Activated B cell treated with CpG ODN at 0.5 μM for 24 hours (primary cell): Measurements from ENCODE around the gene OLR1. TPM values are rescaled to one million over a fixed set of nuclear protein-coding genes. Genes with fewer than 3 reads are reported as not detected.

Source experiments
- ATAC-seq: fragments of 200-7000 bp; cut with Tn5 transposase; one replicate; pipeline ENCODE4 v1.10.0; 2021; ENCODE audit warnings: low read depth, mild to moderate bottlenecking, moderate library complexity
- CTCF ChIA-PET: fragments of 350-600 bp; sonication (Branson Sonifier 250); formaldehyde crosslinking; loops from one replicate; lab custom pipeline; 2021; ENCODE audit warnings: antibody characterized with exemption; lab: Charles Lee
- POLR2A ChIA-PET: fragments of 350-600 bp; sonication (Branson Sonifier 250); formaldehyde crosslinking; loops from one replicate; lab custom pipeline; 2021; ENCODE audit warnings: antibody characterized with exemption; lab: Charles Lee
- DNase-seq: peaks from one replicate; pipeline ENCODE4 v3.0.0; 2022
- H3K27ac Mint-ChIP-seq: one replicate; pipeline ENCODE4 v1.8.0; 2020; ENCODE audit warnings: mixed read lengths
- H3K27me3 Mint-ChIP-seq: one replicate; pipeline ENCODE4 v1.8.0; 2021; ENCODE audit warnings: mixed read lengths
- H3K36me3 Mint-ChIP-seq: one replicate; pipeline ENCODE4 v1.8.0; 2021; ENCODE audit warnings: low read depth, mixed read lengths
- H3K4me1 Mint-ChIP-seq: one replicate; pipeline ENCODE4 v1.8.0; 2021; ENCODE audit warnings: mixed read lengths
- H3K4me3 Mint-ChIP-seq: one replicate; pipeline ENCODE4 v1.8.0; 2020; ENCODE audit warnings: mild to moderate bottlenecking, mixed read lengths
- H3K9me3 Mint-ChIP-seq: one replicate; pipeline ENCODE4 v1.8.0; 2020; ENCODE audit warnings: mixed read lengths
- CTCF ChIP-seq: fragments of 200-600 bp; IDR thresholded peaks from one replicate; pipeline ENCODE4 v1.8.0; 2022; ENCODE audit warnings: antibody characterized with exemption, mild to moderate bottlenecking
- intact Hi-C: fragments of 100-400 bp; cut with micrococcal nuclease; formaldehyde crosslinking; loops from one replicate; pipeline ENCODE4 v1.15.1; 2024
- total RNA-seq: library from RNA; stranded (reverse); gene quantifications from 2 replicates; pipeline ENCODE4 v1.2.3, GENCODE V29; 2022

Gene OLR1
- total RNA-seq, 1 donor from 2014 or later, result not detected

- intact Hi-C loops, result no loop called here
- peaks cover under 1% of the 10 kb centered on the region for H3K9me3 Mint-ChIP-seq
Observed at GRCh38 chr12:10142976-10143589, 28.8 kb downstream of the OLR1 start.

GRCh38 chr12:10140001-10140400 lies 31.9 kb downstream of the OLR1 start:
- H3K36me3 Mint-ChIP-seq, result no peaks in the 10 kb centered on the region
- H3K4me3 Mint-ChIP-seq, result no peak overlapping the region
- H3K27ac Mint-ChIP-seq, result no peak overlapping the region
- POLR2A ChIA-PET, result interaction anchor here (1.6 kb wide), 1 partner anchor 10 kb away, joined by 4 read pairs; the partner anchor contains the start of gene CLEC7A
- no peak for TF ChIP-seq CTCF
- CTCF ChIA-PET, result interaction anchor here (0.7 to 3.5 kb wide), 17 partner anchors 9 to 809 kb away, joined by 3 to 24 read pairs (median 4); partner anchors contain the start of gene CLEC7A
- no peaks in the 10 kb centered on the region for H3K4me1 Mint-ChIP-seq
- peaks cover 27% of the 10 kb centered on the region for H3K27me3 Mint-ChIP-seq
- DNase-seq (no peak), ATAC-seq (peak; percentile 60)
- intact Hi-C loops, result loop anchor here (1.0 to 2.0 kb wide), 5 partner anchors 106 to 809 kb away; no protein-coding TSS in a partner anchor
- H3K9me3 Mint-ChIP-seq, result no peaks in the 10 kb centered on the region

More at GRCh38 chr12:10142976-10143589, 28.8 kb downstream of the OLR1 start:
- DNase-seq (no peak), ATAC-seq (no peak)
- Mint-ChIP-seq H3K27me3 (peaks cover 12% of the 10 kb centered on the region), H3K36me3 (no peaks in the 10 kb centered on the region), H3K4me1 (no peaks in the 10 kb centered on the region), H3K27ac (no peak overlapping the region), H3K4me3 (no peak overlapping the region)
- ChIA-PET CTCF (interaction anchor here (1.0 to 2.2 kb wide), 4 partner anchors 10 to 393 kb away, joined by 3 to 9 read pairs (median 3); no protein-coding TSS in a partner anchor), POLR2A (no interaction called here)
- TF ChIP-seq CTCF, result no peak

- ChIA-PET POLR2A (no interaction called here), CTCF (interaction anchor here (0.6 to 1.2 kb wide), 2 partner anchors 97 to 323 kb away, joined by 3 read pairs; no protein-coding TSS in a partner anchor)
- DNase-seq, result no peak
- TF ChIP-seq CTCF, result no peak
- Mint-ChIP-seq H3K4me1 (no peaks in the 10 kb centered on the region), H3K27me3 (peaks cover 34% of the 10 kb centered on the region), H3K4me3 (no peak overlapping the region), H3K9me3 (no peaks in the 10 kb centered on the region), H3K27ac (no peak overlapping the region), H3K36me3 (no peaks in the 10 kb centered on the region)
- ATAC-seq, result no peak
- intact Hi-C loops, result loop anchor here (10.0 kb wide), 1 partner anchor 522 kb away; no protein-coding TSS in a partner anchor
Observed at GRCh38 chr12:10136637-10137205, 35.2 kb downstream of the OLR1 start.

GRCh38 chr12:10135126-10135525 lies 36.8 kb downstream of the OLR1 start:
- ATAC-seq (no peak), DNase-seq (no peak)
- H3K27ac Mint-ChIP-seq, result no peak overlapping the region
- POLR2A ChIA-PET, result no interaction called here
- H3K9me3 Mint-ChIP-seq, result no peaks in the 10 kb centered on the region
- no peaks in the 10 kb centered on the region for H3K36me3 Mint-ChIP-seq
- CTCF ChIA-PET, result no interaction called here
- peaks cover 39% of the 10 kb centered on the region for H3K27me3 Mint-ChIP-seq
- intact Hi-C loops, result loop anchor here (10.0 kb wide), 1 partner anchor 520 kb away; no protein-coding TSS in a partner anchor
- no peak overlapping the region for H3K4me3 Mint-ChIP-seq
- TF ChIP-seq CTCF, result no peak
- H3K4me1 Mint-ChIP-seq, result peaks cover 8% of the 10 kb centered on the region

GRCh38 chr12:10132850-10133370 lies 39.0 kb downstream of the OLR1 start:
- DNase-seq (no peak), ATAC-seq (no peak)
- Mint-ChIP-seq H3K4me1 (peaks cover 22% of the 10 kb centered on the region), H3K9me3 (no peaks in the 10 kb centered on the region), H3K27me3 (peaks cover 46% of the 10 kb centered on the region), H3K36me3 (no peaks in the 10 kb centered on the region), H3K27ac (no peak overlapping the region), H3K4me3 (no peak overlapping the region)
- intact Hi-C loops, result loop anchor here (10.0 kb wide), 1 partner anchor 518 kb away; no protein-coding TSS in a partner anchor
- no peak for TF ChIP-seq CTCF
- CTCF ChIA-PET, result no interaction called here
- POLR2A ChIA-PET, result no interaction called here
